SU-DHL-6 (cell line): Measurements from ENCODE around the gene FGFRL1.

ENCODE experiments used
- H2AFZ ChIP-seq: fragments of 200-600 bp; sonication (generic); 2 replicates; pipeline ENCODE4 v1.6.1; 2014; ENCODE audit warnings: low read depth, mild to moderate bottlenecking, moderate library complexity, mixed read lengths, antibody characterized with exemption, low read length; ENCODE audit not compliant: severe bottlenecking
- H3F3A ChIP-seq: fragments of 200-600 bp; shearing (Covaris generic); 2 replicates; pipeline ENCODE4 v1.6.0; 2016; ENCODE audit warnings: antibody characterized with exemption, mild to moderate bottlenecking; ENCODE audit not compliant: insufficient read depth
- H3K27ac ChIP-seq: fragments of 200-600 bp; sonication (generic); 2 replicates; pipeline ENCODE4 v1.5.1; 2016; ENCODE audit warnings: low read depth, mild to moderate bottlenecking, low read length, moderate library complexity, mixed read lengths
- H3K27me3 ChIP-seq: fragments of 200-600 bp; sonication (generic), shearing (Covaris generic); 2 replicates; pipeline ENCODE4 v1.6.0; 2014; ENCODE audit warnings: mild to moderate bottlenecking, low read length
- H3K36me3 ChIP-seq: fragments of 200-600 bp; sonication (generic); 2 replicates; pipeline ENCODE4 v1.6.1; 2014; ENCODE audit warnings: mild to moderate bottlenecking, low read length, mixed read lengths
- H3K4me2 ChIP-seq: fragments of 300-600, 200-600 bp; shearing (Covaris generic), sonication (generic); 2 replicates; pipeline ENCODE4 v1.6.0; 2014; ENCODE audit warnings: low read length, low read depth, mild to moderate bottlenecking; ENCODE audit not compliant: poor library complexity, severe bottlenecking
- H3K4me3 ChIP-seq: fragments of 200-600 bp; sonication (generic); 2 replicates; pipeline ENCODE4 v1.5.1; 2014; ENCODE audit warnings: antibody characterized with exemption, low read length, mild to moderate bottlenecking, mixed read lengths; ENCODE audit not compliant: insufficient read depth, poor library complexity, severe bottlenecking
- H3K79me2 ChIP-seq: fragments of 200-600 bp; sonication (generic); 2 replicates; pipeline ENCODE4 v1.6.1; 2014; ENCODE audit warnings: mild to moderate bottlenecking, low read length, moderate library complexity; ENCODE audit not compliant: insufficient read depth
- H3K9ac ChIP-seq: fragments of 200-600 bp; sonication (generic); 2 replicates; pipeline ENCODE4 v1.7.0; 2014; ENCODE audit warnings: mild to moderate bottlenecking, low read length
- H3K9me2 ChIP-seq: fragments of 200-600 bp; sonication (generic); replicated peaks from 2 replicates; pipeline ENCODE4 v1.6.1; 2014; ENCODE audit warnings: low read length; ENCODE audit not compliant: insufficient read depth
- H3K9me3 ChIP-seq: fragments of 200-600 bp; sonication (generic); 2 replicates; pipeline ENCODE4 v1.6.1; 2014; ENCODE audit warnings: low read length, mixed read lengths; ENCODE audit not compliant: insufficient read depth
- H4K20me1 ChIP-seq: fragments of 200-600 bp; sonication (generic); 2 replicates; pipeline ENCODE4 v1.6.1; 2014; ENCODE audit warnings: low read depth, mild to moderate bottlenecking, antibody characterized with exemption, low read length, moderate library complexity, mixed read lengths
- EZH2phosphoT487 ChIP-seq: fragments of 200-600 bp; sonication (generic), shearing (Covaris generic); conservative IDR thresholded peaks from 2 replicates; pipeline ENCODE4 v1.6.1; 2018; ENCODE audit warnings: mild to moderate bottlenecking, antibody characterized with exemption, low read length, moderate library complexity, mixed read lengths
- TF ChIP-seq, protein P1 (sequence below): fragments of 200-600 bp; sonication (generic); IDR thresholded peaks from one replicate; pipeline ENCODE4 v1.5.1; 2017; ENCODE audit warnings: antibody characterized with exemption, mild to moderate bottlenecking, low read length, moderate library complexity; ENCODE audit not compliant: insufficient read depth, poor library complexity, severe bottlenecking

The FGFRL1 gene

DNA sequence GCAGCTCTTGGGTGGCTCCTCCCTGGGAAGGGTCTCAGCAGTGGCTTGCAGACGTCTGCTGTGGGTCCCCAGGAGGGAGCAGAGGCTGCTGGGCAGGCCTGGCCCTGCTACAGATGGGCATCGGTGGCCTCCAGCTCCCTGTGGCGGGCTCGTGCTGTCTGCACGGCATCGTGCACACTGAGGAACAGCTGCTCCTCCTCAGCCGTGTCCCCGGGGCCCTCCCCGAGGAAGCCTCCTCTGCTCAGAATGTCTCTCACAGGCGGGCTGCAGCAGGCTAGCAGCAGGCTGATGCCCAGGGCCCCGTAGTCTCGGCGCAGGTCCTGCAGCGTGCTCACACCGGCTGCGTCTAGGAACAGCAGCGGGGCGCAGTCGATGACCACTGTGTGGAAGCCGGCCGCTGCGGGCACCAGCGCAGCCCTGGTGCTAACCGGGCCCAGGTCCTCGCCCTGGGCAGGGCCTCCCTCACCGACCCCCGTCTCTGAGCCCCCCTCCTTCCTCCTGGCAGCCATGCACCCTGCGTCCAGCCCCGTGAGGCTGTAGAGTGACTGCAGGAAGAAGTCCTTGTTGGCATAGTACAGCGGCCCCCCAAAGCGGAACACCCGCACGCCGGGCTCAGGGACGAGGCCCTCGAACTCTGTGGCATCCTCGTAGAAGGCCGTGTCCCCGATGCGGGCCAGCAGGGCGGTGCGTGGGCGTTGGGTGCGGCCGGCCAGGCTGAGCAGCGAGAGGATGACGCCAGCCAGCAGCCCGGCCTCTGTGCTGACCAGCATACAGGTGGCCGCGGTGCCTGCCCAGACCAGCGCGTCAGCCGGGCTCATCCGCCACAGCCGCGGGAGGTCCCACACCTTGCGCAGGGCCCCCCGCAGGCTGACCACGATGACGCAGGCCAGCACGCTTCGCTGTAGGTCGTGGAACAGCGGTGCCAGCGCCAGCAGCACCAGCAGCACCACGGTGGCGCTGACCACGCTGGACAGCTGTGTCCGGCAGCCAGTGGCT lies 22.4 kb upstream of the FGFRL1 start:
- TF ChIP-seq EZH2phosphoT487: no peak
- TF ChIP-seq, protein P1, sequence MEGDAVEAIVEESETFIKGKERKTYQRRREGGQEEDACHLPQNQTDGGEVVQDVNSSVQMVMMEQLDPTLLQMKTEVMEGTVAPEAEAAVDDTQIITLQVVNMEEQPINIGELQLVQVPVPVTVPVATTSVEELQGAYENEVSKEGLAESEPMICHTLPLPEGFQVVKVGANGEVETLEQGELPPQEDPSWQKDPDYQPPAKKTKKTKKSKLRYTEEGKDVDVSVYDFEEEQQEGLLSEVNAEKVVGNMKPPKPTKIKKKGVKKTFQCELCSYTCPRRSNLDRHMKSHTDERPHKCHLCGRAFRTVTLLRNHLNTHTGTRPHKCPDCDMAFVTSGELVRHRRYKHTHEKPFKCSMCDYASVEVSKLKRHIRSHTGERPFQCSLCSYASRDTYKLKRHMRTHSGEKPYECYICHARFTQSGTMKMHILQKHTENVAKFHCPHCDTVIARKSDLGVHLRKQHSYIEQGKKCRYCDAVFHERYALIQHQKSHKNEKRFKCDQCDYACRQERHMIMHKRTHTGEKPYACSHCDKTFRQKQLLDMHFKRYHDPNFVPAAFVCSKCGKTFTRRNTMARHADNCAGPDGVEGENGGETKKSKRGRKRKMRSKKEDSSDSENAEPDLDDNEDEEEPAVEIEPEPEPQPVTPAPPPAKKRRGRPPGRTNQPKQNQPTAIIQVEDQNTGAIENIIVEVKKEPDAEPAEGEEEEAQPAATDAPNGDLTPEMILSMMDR: no peak
- Histone ChIP-seq H3K9ac (no peak overlapping the region), H3K27me3 (no peaks in the 10 kb centered on the region), H3K27ac (no peak overlapping the region), H3F3A (peaks cover 5% of the 10 kb centered on the region; the same call in 1 of the 2 replicates), H3K4me2 (no peak overlapping the region), H3K36me3 (no peaks in the 10 kb centered on the region), H3K9me2 (no peaks in the 10 kb centered on the region), H3K9me3 (no peaks in the 10 kb centered on the region), H2AFZ (no peak overlapping the region), H3K4me3 (no peak overlapping the region), H4K20me1 (no peaks in the 10 kb centered on the region), H3K79me2 (no peaks in the 10 kb centered on the region)

DNA sequence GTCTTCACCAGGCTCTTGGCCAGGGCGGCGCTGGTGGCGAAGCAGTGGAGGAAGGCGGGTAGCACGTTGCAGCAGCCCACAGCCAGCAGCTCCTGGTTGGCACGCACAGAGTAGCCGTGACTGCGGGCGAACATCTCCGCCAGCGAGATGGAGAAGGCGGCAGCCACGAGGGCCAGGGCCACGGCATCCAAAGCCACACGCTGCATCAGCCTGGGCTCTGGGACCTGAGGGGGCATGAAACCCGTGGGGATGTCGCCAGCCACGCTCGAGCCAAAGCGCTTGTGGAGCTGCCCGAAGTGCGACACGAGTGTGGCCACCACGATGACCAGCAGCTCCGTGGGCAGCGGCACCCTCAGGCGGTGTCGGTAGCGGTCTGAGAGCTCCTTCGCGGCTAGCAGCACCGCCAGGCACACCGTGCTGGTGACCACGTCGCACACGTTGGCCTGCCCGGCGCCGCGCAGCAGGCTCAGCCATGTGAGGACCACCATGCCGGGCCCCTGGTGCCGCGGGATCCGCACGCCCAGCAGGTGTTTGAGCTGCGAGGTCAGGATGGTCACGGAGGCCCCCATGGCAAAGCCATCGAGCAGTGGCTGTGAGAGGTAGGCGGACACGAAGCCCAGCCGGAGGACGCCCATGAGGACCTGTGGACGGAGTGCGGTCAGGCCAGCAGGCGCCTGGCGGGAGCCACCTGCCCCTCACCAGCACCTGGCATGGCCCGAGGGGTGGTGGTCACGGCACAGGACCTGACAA lies 21.5 kb upstream of the FGFRL1 start:
- H3K79me2 ChIP-seq: no peaks in the 10 kb centered on the region
- no peak for TF ChIP-seq EZH2phosphoT487
- TF ChIP-seq, protein P1: no peak
- H3K27ac ChIP-seq: no peak overlapping the region
- no peak overlapping the region for H3K4me2 ChIP-seq
- H3K27me3 ChIP-seq: no peaks in the 10 kb centered on the region
- no peak overlapping the region for H3K9ac ChIP-seq
- no peaks in the 10 kb centered on the region for H3K36me3 ChIP-seq
- H4K20me1 ChIP-seq: no peaks in the 10 kb centered on the region
- H3K9me3 ChIP-seq: no peaks in the 10 kb centered on the region
- H3F3A ChIP-seq: peaks cover 5% of the 10 kb centered on the region; the same call in 1 of the 2 replicates
- no peaks in the 10 kb centered on the region for H3K9me2 ChIP-seq
- no peak overlapping the region for H3K4me3 ChIP-seq
- H2AFZ ChIP-seq: no peak overlapping the region

DNA sequence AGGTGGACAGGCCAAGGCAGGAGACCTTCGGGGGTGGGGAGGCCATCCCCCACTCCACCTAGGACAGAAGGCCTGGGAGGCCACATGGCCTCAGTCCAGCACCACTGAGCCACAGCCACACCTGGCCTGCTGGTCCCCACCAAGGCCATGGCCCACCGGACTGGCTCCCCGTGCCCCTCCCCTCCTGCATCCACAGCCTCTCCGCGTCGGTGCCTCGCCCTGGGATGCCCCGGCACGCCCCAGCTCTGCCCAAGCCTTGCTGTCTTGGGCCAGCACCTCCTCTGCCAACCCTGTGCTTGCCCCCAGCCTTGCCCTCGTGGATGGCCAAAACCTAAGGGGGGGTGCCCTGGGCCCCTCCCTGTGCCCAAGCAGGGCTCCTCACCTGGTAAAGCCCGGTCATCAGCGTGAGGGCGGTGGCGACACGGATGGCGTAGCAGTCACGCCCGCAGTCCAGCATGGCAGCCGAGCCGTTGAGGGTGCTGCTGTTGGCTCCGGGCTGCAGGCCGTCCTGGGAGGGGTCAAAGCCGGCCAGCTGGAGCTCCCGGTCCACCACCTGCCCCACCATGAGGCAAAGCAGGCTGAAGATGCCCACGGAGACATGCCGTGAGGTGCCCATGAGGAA lies 20.6 kb upstream of the FGFRL1 start:
- no peaks in the 10 kb centered on the region for H3K27me3 ChIP-seq
- TF ChIP-seq, protein P1: no peak
- no peak for TF ChIP-seq EZH2phosphoT487
- H3F3A ChIP-seq: peaks cover 5% of the 10 kb centered on the region; the same call in 1 of the 2 replicates
- H2AFZ ChIP-seq: no peak overlapping the region
- no peak overlapping the region for H3K4me3 ChIP-seq
- no peaks in the 10 kb centered on the region for H3K9me3 ChIP-seq
- H3K4me2 ChIP-seq: no peak overlapping the region
- H3K9me2 ChIP-seq: no peaks in the 10 kb centered on the region
- no peaks in the 10 kb centered on the region for H3K79me2 ChIP-seq
- no peaks in the 10 kb centered on the region for H3K36me3 ChIP-seq
- H4K20me1 ChIP-seq: no peaks in the 10 kb centered on the region
- no peak overlapping the region for H3K9ac ChIP-seq
- no peak overlapping the region for H3K27ac ChIP-seq
